Sciatic nerve (tissue), 2 donors: ENCODE data around the gene POLD4. TPM values are rescaled to one million over a fixed set of nuclear protein-coding genes. Genes with fewer than 3 reads are reported as not detected.
A peak's percentile ranks its signal among the peaks of the same experiment; 100 is the strongest.

Experiments
- ATAC-seq: fragments of 200-7000 bp; cut with Tn5 transposase; one replicate; pipeline ENCODE4 v1.9.1; 2020; ENCODE audit warnings: mild to moderate bottlenecking, moderate library complexity
- DNase-seq: peaks from one replicate; pipeline ENCODE4 v3.0.0-alpha.2; 2020; ENCODE audit warnings: low spot score
- intact Hi-C: fragments of 100-400 bp; cut with DNase I; formaldehyde crosslinking; loops from one replicate; pipeline ENCODE4 v1.14.2; 2022
- total RNA-seq: library from RNA; stranded (reverse); fragmentation: NEBNext Ultra II Directional; extraction: Animal tissue kit (Norgen Biotek cat#: 25700); gene quantifications from one replicate; pipeline ENCODE4 v1.2.1, GENCODE V29; 2021
- donor health status: DM: no; HTN: no; CAD: no.
- donor health status: DM: no; HTN: no; CAD: no.

POLD4 gene
- total RNA-seq, 1 donor from 2014 or later: 43.5 TPM

- intact Hi-C loops: no loop called here
- DNase-seq: peak; percentile 98
- peak; percentile 90 for ATAC-seq
Observed at GRCh38 chr11:67391304-67392182, 38.2 kb upstream of the POLD4 start, which contains the start of gene RAD9A. TSS of gene RAD9A (plus strand) at chr11:67391986. CDS start at chr11:67392045, 59 bp downstream.

- ATAC-seq (no peak), DNase-seq (no peak)
- intact Hi-C loops: no loop called here
Observed at GRCh38 chr11:67390947-67391303, 37.6 kb upstream of the POLD4 start.

- no peak for DNase-seq
- intact Hi-C loops: no loop called here
- no peak for ATAC-seq
Observed at GRCh38 chr11:67389477-67389876, 36.1 kb upstream of the POLD4 start.

GRCh38 chr11:67387518-67387917, 34.2 kb upstream of the POLD4 start:
- intact Hi-C loops: no loop called here
- ATAC-seq: no peak
- no peak for DNase-seq

GRCh38 chr11:67387069-67387468, 33.7 kb upstream of the POLD4 start:
- DNase-seq (no peak), ATAC-seq (no peak)
- intact Hi-C loops: no loop called here

GRCh38 chr11:67384851-67385366, 31.6 kb upstream of the POLD4 start:
- DNase-seq: no peak
- intact Hi-C loops: no loop called here
- ATAC-seq: no peak

- DNase-seq (peak; percentile 91), ATAC-seq (peak; percentile 85)
- intact Hi-C loops: loop anchor here (2.0 kb wide), 1 partner anchor 28 kb away; no protein-coding TSS in a partner anchor
Observed at GRCh38 chr11:67382276-67383136, 29.2 kb upstream of the POLD4 start.

- intact Hi-C loops: no loop called here
- ATAC-seq: no peak
- peak; percentile 71 for DNase-seq
Observed at GRCh38 chr11:67381244-67381972, 28.1 kb upstream of the POLD4 start.

- ATAC-seq: peak; percentile 16
- DNase-seq: no peak
- intact Hi-C loops: no loop called here
Observed at GRCh38 chr11:67379061-67380058, 26.0 kb upstream of the POLD4 start.

- no peak for ATAC-seq
- intact Hi-C loops: no loop called here
- DNase-seq: no peak
Observed at GRCh38 chr11:67378544-67378943, 25.2 kb upstream of the POLD4 start.

GRCh38 chr11:67376873-67377808, 23.8 kb upstream of the POLD4 start:
- intact Hi-C loops: no loop called here
- no peak for DNase-seq
- ATAC-seq: no peak

GRCh38 chr11:67376063-67376820, 22.9 kb upstream of the POLD4 start:
- intact Hi-C loops: no loop called here
- no peak for ATAC-seq
- DNase-seq: no peak

- intact Hi-C loops: no loop called here
- DNase-seq (no peak), ATAC-seq (no peak)
Observed at GRCh38 chr11:67375320-67376055, 22.1 kb upstream of the POLD4 start.

GRCh38 chr11:67374571-67375281, 21.4 kb upstream of the POLD4 start:
- intact Hi-C loops: loop anchor here (5.0 kb wide), 1 partner anchor 642 kb away; no protein-coding TSS in a partner anchor
- no peak for DNase-seq
- ATAC-seq: no peak
